ENCODE measurements around the gene RASSF1. TPM values are rescaled to one million over a fixed set of nuclear protein-coding genes. Genes with fewer than 3 reads are reported as not detected.
A peak's percentile ranks its signal among the peaks of the same experiment; 100 is the strongest.
"Not testable (repeated sequence)": the region's sequence is repeated elsewhere in the genome, so short reads cannot be mapped to it uniquely, and the experiment has no call there.

Gene RASSF1
- total RNA-seq, 1 experiment from 2014 or later, result 29.6 TPM

DNA sequence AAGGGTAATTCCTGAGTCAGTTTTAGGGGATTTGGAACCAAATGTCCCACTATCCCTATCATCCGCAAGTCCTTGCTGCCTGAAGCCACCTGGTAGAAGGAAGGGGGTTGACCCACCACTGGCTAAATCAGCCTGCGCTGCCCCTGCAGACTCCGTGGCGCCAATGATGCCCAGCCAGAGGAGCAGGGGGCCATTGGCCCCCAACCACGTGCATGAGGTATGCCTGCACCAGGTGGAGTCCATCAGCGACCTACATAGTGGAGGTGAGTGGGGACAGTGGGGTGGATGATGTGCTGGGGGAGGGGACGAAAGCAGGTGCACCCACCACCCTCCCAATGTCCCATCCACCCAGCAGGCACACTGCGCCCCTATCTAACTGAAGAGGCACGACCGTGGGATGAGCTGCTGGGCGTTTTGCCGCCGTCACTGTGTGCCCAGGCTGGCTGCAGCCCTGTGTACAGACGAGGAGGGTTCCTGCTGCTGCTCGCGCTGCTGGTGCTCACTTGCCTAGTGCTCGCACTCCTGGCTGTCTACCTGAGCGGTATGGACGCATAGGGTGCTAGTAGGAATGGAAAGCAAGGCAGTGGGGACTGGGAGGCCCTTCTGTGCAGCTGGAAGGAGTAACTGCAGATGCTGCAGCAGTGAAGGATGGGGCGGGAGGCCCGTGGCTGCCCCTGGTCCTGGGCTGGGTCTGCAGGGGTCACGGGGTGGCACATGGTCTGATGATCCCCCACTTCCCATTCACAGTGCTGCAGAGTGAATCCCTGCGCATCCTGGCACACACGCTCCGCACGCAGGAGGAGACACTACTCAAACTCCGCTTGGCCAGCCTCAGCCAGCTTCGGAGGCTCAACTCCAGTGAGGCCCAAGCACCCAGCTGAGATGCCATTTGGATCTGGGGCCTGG lies 54.1 kb downstream of the RASSF1 start:
- CTCF ChIA-PET, result no interaction called here
- intact Hi-C loops (cut with micrococcal nuclease), result no loop called here
- DNase-seq (ENCODE audit: low read depth, low spot score), result no peak

GRCh38 chr3:50284121-50284520 lies 56.5 kb downstream of the RASSF1 start:
- H3K9me2 ChIP-seq (ENCODE audit: insufficient read depth); H3K4me2 ChIP-seq (ENCODE audit: low read length); DNase-seq (ENCODE audit: low read depth, low spot score); intact Hi-C loops (cut with micrococcal nuclease); BruUV-seq (replicated peaks); H3K27me3 ChIP-seq (ENCODE audit: insufficient read depth, low read length); H3K4me1 ChIP-seq (ENCODE audit: control insufficient read depth in 1 of 2, insufficient read depth in 2 of 2, low read length in 2 of 2); H3K9me3 ChIP-seq (ENCODE audit: control insufficient read depth in 1 of 2, insufficient read depth in 1 of 2, low read depth in 1 of 2, low read length in 2 of 2); RAD21 ChIA-PET (ENCODE audit: low non-redundant PET in 1 of 2, low total read pairs in 2 of 2, uncharacterized antibody in 2 of 2, unreplicated experiment in 2 of 2); H3K9ac ChIP-seq (ENCODE audit: low read length); H3K27ac ChIP-seq (ENCODE audit: low read depth, low read length); H4K20me1 ChIP-seq (ENCODE audit: insufficient read depth); H3K4me3 ChIP-seq (replicated peaks in 1 of 2; ENCODE audit: low read depth in 1 of 2, low read length in 2 of 2); H2AFZ ChIP-seq (ENCODE audit: low read depth, low read length, poor library complexity, severe bottlenecking): not testable (repeated sequence)
- H3K79me2 ChIP-seq (ENCODE audit: insufficient read depth, low read length), result peaks cover 11% of the 10 kb centered on the region; the same call in 1 of the 2 replicates
- ChIA-PET POLR2A (interaction anchor here (0.8 kb wide), 1 partner anchor 48 kb away, joined by 3 read pairs; the partner anchor contains the start of gene GNAI2), CTCF (interaction anchor here (1.1 to 1.4 kb wide), 2 partner anchors 10 to 19 kb away, joined by 3 to 4 read pairs; no protein-coding TSS in a partner anchor)
- H3K36me3 ChIP-seq (ENCODE audit: control insufficient read depth in 1 of 2, insufficient read depth in 2 of 2, low read length in 2 of 2), result peaks cover 13 to 28% of the 10 kb centered on the region in 2 experiments
- ATAC-seq, result peak; percentile 35; the same call in 1 of the 2 replicates

More for the DNA sequence above, 54.1 kb downstream of the RASSF1 start:
- ChIA-PET RAD21 (ENCODE audit: low non-redundant PET in 1 of 2, low total read pairs in 2 of 2, uncharacterized antibody in 2 of 2, unreplicated experiment in 2 of 2) (no interaction called here), POLR2A (no interaction called here)
- no peak overlapping the region for H3K4me2 ChIP-seq (ENCODE audit: low read length)
- BruUV-seq (replicated peaks), result no TSS peak
- peaks cover 23 to 45% of the 10 kb centered on the region in 2 experiments for H3K36me3 ChIP-seq (ENCODE audit: control insufficient read depth in 1 of 2, insufficient read depth in 2 of 2, low read length in 2 of 2)
- H3K4me1 ChIP-seq (ENCODE audit: control insufficient read depth in 1 of 2, insufficient read depth in 2 of 2, low read length in 2 of 2), result peaks cover 6 to 7% of the 10 kb centered on the region in 2 experiments; a peak in 3 of 4 replicates
- no peaks in the 10 kb centered on the region for H3K9me3 ChIP-seq (ENCODE audit: control insufficient read depth in 1 of 2, insufficient read depth in 1 of 2, low read depth in 1 of 2, low read length in 2 of 2)
- H4K20me1 ChIP-seq (ENCODE audit: insufficient read depth), result no peaks in the 10 kb centered on the region
- H3K27me3 ChIP-seq (ENCODE audit: insufficient read depth, low read length), result no peaks in the 10 kb centered on the region
- H2AFZ ChIP-seq (ENCODE audit: low read depth, low read length, poor library complexity, severe bottlenecking), result no peak overlapping the region
- H3K9ac ChIP-seq (ENCODE audit: low read length), result no peak overlapping the region
- H3K4me3 ChIP-seq (replicated peaks in 1 of 2; ENCODE audit: low read depth in 1 of 2, low read length in 2 of 2), result no peak overlapping the region
- H3K79me2 ChIP-seq (ENCODE audit: insufficient read depth, low read length), result peaks cover 36% of the 10 kb centered on the region
- no peak overlapping the region for H3K27ac ChIP-seq (ENCODE audit: low read depth, low read length)
- TF ChIP-seq CBX3 (IDR thresholded peaks at IDR 0.05; ENCODE audit: low read depth) (no peak), FOSL1 (IDR thresholded peaks at IDR 0.05; ENCODE audit: low read depth) (no peak), MAX (IDR thresholded peaks at IDR 0.05) (no peak), ELF1 (IDR thresholded peaks at IDR 0.05; ENCODE audit: borderline replicate concordance, low read depth) (no peak), POLR2AphosphoS5 (IDR thresholded peaks at IDR 0.05; ENCODE audit: low read depth, low read length) (0 out of 2 replicates have a peak, but pooled peaks have one; percentile 18)
- no peaks in the 10 kb centered on the region for H3K9me2 ChIP-seq (ENCODE audit: insufficient read depth)
- ATAC-seq, result no peak

Other genes starting within 250 kb of the RASSF1 start
- 15.7 TPM for gene SEMA3F, start 185.5 kb downstream of the RASSF1 start, total RNA-seq (2021; ENCODE audit: unreplicated experiment)
- gene GNAT1, start 149.2 kb downstream of the RASSF1 start, total RNA-seq (2021; ENCODE audit: unreplicated experiment), result not detected
- gene SLC38A3, start 135.6 kb downstream of the RASSF1 start, total RNA-seq (2021; ENCODE audit: unreplicated experiment), result 3.1 TPM
- gene GNAI2, start 104.6 kb downstream of the RASSF1 start, total RNA-seq (2021; ENCODE audit: unreplicated experiment), result 170 TPM
- 46.2 TPM for gene SEMA3B, start 71.7 kb downstream of the RASSF1 start, total RNA-seq (2021; ENCODE audit: unreplicated experiment)
- gene LSMEM2, start 61.7 kb downstream of the RASSF1 start, total RNA-seq (2021; ENCODE audit: unreplicated experiment), result not detected
- gene IFRD2, start 48.4 kb downstream of the RASSF1 start, total RNA-seq (2021; ENCODE audit: unreplicated experiment), result 146 TPM
- 10.3 TPM for gene HYAL3, start 41.4 kb downstream of the RASSF1 start, total RNA-seq (2021; ENCODE audit: unreplicated experiment)
- gene NAA80, start 41.4 kb downstream of the RASSF1 start, total RNA-seq (2021; ENCODE audit: unreplicated experiment), result 21.3 TPM
- 6.1 TPM for gene HYAL1, start 37.3 kb downstream of the RASSF1 start, total RNA-seq (2021; ENCODE audit: unreplicated experiment)
- gene HYAL2, start 18.1 kb downstream of the RASSF1 start, total RNA-seq (2021; ENCODE audit: unreplicated experiment), result 42.2 TPM
- gene TUSC2, start 12.6 kb downstream of the RASSF1 start, total RNA-seq (2021; ENCODE audit: unreplicated experiment), result 34.0 TPM
- 3.3 TPM for gene ZMYND10, start 4.9 kb upstream of the RASSF1 start, total RNA-seq (2021; ENCODE audit: unreplicated experiment)
- gene NPRL2, start 9.9 kb upstream of the RASSF1 start, total RNA-seq (2021; ENCODE audit: unreplicated experiment), result 35.4 TPM
- 9.5 TPM for gene CYB561D2, start 10.0 kb upstream of the RASSF1 start, total RNA-seq (2021; ENCODE audit: unreplicated experiment)
- gene TMEM115, start 18.7 kb upstream of the RASSF1 start, total RNA-seq (2021; ENCODE audit: unreplicated experiment), result 24.6 TPM
- gene CACNA2D2, start 162.8 kb upstream of the RASSF1 start, total RNA-seq (2021; ENCODE audit: unreplicated experiment), result 10.2 TPM
- gene C3orf18, start 226.9 kb upstream of the RASSF1 start, total RNA-seq (2021; ENCODE audit: unreplicated experiment), result 10.1 TPM
- gene HEMK1, start 228.7 kb upstream of the RASSF1 start, total RNA-seq (2021; ENCODE audit: unreplicated experiment), result 20.5 TPM